GM19351 (cell line): ENCODE measurements around the gene TAMALIN.
A peak's percentile ranks its signal among the peaks of the same experiment; 100 is the strongest.

Experiments
- ATAC-seq: cut with Tn5 transposase; IDR thresholded peaks from one replicate; pipeline ENCODE4 v1.9.1; 2021; ENCODE audit warnings: mild to moderate bottlenecking, moderate library complexity; ENCODE audit not compliant: unreplicated experiment

Gene TAMALIN

DNA sequence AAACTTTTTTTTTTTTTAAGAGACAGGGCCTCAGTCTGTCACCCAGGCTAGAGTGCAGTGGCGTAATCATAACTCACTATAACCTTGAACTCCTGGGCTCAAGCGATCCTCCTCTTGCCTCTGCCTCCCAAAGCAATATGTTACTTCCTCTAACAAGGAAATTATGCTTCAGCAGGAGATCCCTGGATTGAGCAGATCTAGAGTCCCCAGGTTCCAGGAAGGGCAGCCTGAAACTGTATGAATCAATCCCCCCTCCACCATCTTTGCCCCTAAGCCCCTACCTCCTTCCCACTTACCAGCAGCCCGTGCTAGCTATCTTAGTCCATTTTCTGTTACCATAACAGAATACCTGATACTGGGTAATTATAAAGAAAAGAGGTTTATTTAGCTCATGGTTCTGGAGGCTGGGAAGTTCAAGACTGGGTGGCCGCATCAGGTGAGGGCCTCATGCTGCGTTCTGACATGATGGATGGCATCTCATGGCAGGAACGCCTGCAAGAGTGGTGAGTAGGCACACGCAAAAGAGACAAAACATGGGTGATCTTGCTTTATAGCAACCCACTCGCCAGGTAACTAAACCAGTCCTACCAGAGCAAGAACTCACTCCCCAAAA is 5.0 kb downstream of the TAMALIN start:
- no peak for ATAC-seq

DNA sequence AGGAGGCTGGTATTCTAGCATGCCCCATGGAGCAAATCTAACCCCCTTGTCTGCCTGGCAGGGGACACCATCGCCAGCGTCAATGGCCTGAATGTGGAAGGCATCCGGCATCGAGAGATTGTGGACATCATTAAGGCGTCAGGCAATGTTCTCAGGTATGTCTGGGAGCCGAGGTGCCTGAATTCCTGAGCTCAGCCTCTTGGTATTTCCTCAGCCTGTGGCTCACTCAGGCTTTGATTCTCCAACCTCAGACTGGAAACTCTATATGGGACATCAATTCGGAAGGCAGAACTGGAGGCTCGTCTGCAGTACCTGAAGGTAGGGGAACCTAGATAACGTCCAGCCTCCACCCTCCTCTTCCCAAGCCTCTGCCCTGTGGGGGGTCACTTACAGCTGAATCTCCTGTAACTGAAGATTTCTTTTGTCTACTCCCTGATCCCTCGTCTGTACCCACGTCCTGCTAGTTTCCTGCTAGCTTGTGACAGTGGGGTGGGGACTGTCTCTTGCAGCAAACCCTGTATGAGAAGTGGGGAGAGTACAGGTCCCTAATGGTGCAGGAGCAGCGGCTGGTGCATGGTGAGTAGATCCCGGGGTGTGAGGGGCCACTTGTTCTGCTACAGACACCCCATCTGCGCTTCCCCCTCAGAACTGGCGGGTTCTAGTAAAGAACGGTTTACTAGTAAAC is 7.0 kb downstream of the TAMALIN start:
- no peak for ATAC-seq

DNA sequence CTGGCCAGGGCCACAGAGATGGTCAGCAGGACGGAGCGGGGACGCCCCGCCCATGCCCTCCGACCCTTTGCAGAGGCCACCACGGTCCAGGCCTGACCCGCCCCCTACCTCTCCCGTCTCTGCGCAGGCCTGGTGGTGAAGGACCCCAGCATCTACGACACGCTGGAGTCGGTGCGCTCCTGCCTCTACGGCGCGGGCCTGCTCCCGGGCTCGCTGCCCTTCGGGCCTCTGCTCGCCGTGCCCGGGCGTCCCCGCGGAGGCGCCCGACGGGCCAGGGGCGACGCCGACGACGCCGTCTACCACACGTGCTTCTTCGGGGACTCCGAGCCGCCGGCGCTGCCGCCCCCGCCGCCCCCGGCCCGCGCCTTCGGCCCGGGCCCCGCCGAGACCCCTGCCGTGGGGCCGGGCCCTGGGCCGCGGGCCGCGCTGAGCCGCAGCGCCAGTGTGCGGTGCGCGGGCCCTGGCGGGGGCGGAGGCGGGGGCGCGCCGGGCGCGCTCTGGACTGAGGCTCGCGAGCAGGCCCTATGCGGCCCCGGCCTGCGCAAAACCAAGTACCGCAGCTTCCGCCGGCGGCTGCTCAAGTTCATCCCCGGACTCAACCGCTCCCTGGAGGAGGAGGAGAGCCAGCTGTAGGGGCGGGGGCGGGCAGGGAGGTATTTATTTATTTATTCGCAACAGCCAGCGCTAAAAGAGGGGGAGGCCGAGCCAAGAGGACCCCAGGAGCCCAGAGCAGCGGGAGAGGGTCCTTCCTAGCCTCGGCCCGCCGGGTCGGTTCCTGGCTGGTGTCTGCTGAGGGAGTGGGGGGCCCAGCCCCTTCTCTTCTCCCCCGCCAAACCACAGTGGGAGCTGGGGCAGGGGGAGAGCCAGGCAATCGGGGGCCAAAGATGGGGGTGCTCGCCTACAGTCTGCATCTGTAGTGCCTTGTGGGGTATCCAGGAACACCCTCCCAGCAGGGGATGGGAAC is 8.1 kb downstream of the TAMALIN start:
- no peak for ATAC-seq

- no peak for ATAC-seq
Measured at GRCh38 chr12:52015532-52016041, 8.8 kb downstream of the TAMALIN start.

DNA sequence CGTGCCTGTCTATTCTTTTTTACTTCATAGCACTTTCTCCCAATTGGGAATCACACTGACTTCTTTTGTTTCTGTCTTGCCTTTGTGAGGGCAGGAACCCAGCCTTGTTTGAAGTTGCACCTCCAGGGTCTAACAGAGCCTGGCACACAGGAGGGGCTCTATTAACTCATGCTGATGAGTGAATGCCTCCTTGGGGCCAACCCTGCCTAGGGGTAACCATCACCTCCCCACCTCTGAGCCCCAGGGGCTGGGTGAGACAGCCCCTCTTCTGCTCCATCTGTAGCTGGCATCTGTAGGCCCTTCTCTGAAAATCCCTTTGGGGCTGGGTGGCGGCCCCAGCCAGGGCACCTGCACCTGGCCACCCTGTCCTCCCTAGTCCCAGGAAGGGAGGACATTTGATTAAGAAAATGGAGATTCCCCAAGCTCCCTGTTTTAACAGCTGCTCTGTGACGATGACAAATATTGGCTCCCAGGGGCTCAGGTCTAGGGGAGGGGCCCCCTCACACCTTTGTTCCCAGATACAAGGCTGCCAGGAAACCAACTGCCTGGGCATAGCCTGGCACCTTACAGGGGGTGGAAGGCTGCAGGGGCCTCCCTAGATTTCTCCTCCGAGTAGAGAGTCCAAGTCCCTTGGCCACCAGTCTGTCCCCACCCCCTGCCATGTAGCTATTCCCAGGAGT is 11.8 kb downstream of the TAMALIN start:
- ATAC-seq, result no peak

DNA sequence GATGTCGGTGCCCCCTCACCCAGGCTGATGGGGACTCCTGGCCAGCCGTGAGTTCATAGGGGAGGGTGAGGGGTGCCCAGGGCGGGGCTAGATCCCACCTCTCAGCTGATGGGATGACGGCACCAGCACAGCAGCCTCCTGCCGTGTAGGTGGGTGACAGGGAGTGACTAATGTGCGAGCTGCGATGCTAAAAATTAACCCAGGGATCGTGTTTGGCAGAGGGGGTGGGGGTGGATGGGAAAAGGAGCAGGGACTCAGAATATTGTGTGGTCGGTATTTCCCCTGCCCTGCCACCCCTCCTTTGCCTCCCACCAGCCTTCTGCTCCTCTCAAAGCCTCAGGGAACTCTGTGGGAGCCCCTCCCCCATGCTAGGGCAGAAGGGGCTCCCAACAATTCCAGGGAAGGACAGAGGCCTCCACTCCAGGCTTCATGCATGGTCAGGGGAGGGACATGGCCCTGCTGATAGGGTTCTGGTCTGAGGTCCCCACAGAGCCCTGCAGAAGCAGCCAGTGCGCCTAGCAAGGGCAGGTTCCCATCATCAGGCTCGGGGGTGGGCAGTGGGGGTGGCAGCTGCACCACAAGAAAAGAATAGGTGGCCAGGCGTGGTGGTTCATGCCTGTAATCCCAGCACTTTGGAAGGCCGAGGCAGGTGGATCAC is 12.5 kb downstream of the TAMALIN start:
- no peak for ATAC-seq

DNA sequence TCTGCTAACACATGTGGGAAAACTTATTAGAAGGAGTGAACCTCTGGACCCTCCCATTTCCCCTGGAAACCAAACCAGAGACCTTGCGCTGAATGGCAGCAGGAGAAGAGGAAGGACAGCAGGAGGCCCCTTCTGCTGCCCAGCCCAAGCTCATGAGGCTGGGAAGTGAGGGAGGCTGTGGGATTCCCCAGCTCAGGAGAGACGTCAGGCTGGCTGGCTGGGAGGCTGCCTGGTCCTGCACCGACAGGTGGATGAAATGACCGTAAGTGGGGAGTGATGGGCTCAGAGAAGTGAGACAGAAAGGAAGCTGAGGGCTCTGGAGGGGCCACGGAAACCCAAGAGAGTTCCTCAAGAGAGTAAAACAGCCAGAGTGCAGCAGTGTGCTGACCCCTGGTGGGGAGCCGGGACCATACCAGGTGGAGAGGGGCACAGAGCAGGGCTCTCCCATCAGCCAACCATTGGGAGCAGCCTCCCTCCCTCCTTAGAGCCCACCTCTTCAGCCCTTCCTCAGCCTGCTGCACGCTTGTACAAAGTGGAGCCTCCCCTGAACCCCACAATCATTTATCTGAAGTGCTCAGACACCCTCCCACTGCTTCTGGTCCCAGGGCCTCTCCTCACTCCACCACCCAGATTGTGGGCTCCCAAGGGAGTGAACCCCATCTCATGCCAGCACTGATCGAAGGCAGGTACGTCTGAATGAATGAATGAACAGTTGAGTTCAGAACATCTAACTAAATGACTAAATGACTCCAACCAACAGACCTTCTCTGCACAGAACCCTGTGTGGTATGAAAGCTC is 14.0 kb downstream of the TAMALIN start:
- ATAC-seq, result peak; percentile 38

DNA sequence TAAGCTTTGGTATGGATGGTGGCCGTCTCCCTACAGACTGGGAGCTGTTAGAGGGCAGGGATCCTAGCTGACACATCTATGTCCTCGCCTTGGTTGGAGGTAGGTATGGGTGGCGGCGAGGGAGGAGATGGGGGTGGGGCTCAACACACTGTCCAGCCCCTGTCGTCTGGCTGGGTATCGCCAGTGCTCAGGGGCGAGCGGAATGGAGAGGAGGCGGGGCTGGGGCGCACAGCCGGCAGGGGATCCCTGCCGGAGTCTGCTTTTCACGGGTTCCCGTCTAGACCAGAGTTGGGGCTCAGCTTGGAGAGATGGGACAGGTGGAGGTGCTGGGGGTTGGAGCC is 16.1 kb downstream of the TAMALIN start:
- peak; percentile 9 for ATAC-seq

GRCh38 chr12:52023182-52023975 is 16.6 kb downstream of the TAMALIN start:
- ATAC-seq, result peak; percentile 42

GRCh38 chr12:52023976-52024688 is 17.4 kb downstream of the TAMALIN start:
- ATAC-seq, result no peak

DNA sequence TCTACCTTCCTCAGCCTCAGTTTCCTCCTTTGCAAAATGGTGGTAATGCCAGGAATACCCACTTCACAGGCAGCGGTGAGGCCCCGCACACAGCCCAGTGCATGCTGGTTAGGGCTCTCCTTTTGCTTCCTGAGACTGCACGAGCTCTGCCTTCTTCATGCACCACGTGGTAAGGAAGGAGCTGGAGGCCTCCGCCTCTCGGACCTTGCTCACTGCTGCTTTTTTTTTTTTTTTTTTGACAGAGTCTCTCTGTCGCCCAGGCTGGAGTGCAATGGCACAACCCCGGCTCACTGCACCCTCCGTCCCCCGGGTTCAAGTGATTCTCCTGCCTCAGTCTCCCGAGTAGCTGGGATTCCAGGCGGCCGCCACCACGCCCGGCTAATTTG is 18.1 kb downstream of the TAMALIN start:
- ATAC-seq, result no peak

DNA sequence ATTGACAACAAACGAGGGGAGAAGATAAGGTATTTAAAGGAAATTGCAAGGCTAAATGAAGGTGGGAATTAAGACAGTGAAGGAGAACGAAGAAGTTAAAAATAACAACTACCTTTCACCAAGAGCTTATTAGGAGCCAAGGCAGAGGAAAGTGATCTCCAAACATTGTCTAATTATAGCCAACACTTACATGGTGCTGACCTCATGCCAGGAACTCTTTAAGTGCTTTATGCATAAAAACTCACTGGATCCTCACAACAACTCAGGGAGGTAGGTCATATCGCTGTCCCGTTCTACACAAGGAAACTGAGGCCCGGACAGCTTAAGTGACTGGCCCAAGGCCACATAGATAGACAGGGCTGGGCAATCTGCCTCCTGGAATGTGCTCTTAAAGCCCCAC is 19.5 kb downstream of the TAMALIN start:
- no peak for ATAC-seq

GRCh38 chr12:52027085-52027843 is 20.5 kb downstream of the TAMALIN start:
- no peak for ATAC-seq

GRCh38 chr12:52029685-52030084 is 22.9 kb downstream of the TAMALIN start:
- no peak for ATAC-seq

GRCh38 chr12:52032446-52032803 is 25.7 kb downstream of the TAMALIN start:
- ATAC-seq, result no peak

DNA sequence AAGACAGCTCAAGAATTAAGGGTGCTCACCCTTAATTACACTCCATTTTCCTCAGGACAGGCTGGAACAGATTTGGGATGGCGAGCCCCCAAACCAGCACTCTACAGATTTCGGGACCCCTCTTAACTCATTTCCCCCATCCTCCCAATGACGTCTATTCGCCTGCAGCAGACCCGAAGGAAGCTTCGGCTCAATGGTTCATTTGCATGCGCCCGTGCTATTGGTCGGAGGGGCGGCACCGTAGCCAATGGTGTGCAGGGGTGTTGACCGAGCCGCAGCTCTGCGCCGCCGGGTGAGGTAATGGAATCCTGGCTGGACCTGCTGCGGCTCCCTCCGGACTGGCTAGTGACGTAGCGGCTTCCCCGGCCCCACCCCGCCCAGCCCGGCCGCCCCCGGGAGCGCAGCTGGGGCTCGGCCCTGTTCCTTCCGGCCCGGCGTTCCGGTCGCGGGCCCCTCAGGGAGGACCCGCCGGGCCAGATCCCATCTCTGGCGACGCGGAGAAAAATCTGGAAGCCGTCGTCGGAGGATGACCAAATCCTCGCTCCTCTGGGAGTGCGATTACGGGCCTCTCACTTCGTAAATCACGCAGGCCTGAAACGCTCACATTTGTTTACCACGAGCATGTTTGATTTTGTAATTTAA is 26.2 kb downstream of the TAMALIN start:
- ATAC-seq, result peak; percentile 94

DNA sequence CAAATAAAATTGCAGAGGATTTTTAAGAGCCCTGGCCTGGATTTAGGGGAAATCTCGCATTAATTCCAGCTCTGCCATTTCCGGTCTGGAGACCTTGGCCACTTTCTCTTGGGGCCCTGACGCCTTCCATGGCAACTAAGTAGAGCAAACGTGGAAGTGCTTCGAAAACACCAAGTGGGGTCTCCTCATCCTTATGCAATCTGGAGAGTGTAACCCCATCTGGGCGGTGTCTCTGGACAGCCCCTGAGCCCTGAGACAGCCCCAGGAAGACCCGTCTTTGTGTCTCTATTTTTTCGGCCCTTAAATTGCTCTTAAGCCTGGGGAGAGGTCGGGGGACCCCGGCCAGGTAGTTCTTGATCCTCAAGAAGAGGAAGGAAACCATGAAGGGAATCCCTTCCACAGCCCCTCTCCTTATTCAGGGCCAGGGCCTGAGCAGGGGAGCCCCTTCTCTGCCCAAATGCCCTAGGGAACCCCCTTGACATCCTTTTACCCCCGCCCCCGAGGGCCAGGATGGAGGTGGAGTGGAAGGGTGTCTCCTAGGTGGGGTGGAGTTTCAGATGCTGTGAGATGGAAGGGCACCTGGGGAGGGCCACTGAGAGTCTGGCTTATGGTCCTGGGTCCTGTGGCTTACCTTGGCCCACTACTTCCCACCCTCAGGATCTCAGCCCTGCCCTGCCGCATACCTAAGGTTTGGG is 26.8 kb downstream of the TAMALIN start:
- no peak for ATAC-seq
